ENCODE results near the gene KLRC4.
"Not testable (repeated sequence)": the region's sequence is repeated elsewhere in the genome, so short reads cannot be mapped to it uniquely, and the experiment has no call there.

The KLRC4 gene, protein sequence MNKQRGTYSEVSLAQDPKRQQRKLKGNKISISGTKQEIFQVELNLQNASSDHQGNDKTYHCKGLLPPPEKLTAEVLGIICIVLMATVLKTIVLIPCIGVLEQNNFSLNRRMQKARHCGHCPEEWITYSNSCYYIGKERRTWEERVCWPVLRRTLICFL

DNA sequence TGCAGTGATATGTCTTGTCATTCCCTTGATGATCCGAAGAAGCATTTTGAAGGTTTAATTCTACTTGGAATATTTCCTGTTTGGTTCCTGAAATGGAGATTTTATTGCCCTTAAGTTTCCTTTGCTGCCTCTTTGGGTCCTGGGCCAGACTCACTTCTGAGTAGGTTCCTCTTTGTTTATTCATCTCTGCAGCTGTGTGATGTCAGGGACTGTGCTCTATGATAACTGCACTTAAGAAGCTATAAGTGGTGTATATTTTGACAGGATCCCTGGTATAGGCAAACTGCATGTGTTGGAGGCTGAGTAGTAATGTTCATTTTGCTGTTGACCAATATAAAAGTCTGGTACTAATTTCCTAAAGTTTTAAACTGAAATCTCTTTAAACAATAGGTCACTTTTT is at the start of gene KLRC4:
Gene KLRC4 (minus strand): TSS at position 366 of the 400 bp plus-strand sequence. CDS start 182 bp downstream, at position 184.
- DNase-seq (ENCODE audit: low read depth), result no peak

DNA sequence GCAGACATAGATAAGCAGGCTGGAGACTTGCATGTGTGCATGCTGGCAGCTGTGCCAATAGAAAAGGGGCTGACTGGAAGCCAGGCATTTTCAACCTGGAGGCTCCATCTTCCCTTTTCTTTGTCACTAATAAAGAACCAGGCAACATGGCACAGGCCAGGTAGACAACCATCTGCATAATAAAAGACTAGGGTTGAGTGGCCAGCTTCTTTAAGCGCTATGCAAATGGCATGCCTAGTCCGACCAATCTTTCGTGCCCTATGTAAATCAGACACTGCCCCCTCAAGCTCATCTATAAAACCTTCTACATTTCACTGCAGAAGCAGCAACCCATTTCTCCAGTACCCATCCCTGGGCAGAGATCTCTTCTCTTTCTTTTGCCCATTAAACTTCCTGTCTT is 48.2 kb upstream of the KLRC4 start:
- DNase-seq (ENCODE audit: low read depth), result no peak

DNA sequence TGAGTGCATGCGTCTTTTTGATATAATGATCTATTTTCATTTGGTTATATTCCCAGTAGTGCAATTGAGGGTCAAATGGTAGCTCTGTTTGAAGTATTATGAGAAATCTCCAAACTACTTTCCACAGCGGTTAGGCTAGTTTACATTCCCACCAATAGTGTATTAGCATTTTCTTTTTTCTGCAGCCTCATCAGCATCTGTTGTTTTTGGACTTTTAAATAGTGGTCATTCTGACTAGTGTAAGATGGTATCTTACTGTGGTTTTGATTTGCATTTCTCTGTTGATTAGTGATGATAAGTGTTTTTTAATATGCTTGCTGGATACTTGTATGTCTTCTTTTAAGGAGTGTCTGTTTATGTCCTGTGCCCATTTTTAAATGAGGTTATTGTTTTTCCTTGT is 47.3 kb upstream of the KLRC4 start:
- no peak for DNase-seq (ENCODE audit: low read depth)

DNA sequence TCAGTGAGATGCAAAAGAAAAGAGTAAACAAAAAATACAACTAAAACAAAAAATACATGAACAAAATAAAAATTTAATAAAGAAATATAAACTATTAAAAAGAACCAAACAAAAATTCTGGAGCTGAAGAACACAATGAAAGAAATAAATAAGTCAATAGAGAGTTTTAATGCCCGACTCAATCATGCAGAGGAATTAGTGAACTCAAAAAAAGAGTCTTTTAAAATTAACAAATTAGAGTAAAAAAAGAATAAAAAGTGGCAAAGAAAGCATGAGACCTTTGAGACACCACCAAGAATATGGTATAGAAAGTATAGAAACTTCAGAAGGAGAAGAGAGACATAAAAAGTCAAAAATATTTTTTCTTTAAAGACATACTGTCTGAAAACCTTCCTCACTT is 46.2 kb upstream of the KLRC4 start:
- no peak for DNase-seq (ENCODE audit: low read depth)

DNA sequence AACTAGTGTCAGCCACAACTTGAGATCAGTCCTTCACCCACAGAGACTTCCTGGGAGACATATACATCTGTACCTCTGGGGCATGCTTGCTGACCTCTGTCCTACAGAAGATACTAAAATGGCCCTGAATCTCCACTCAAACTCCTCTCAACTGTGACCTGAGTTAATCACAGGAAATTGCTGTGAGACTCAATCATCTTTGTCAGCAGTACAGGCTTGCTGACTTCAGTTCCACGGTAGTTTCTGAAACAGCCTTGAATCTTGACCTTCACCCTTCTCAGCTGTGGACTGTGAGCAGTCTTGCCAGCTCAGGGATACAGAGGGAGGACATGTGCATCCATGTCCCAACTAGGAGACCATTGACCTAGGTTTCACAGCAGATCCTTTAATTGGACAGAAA is 45.0 kb upstream of the KLRC4 start:
- DNase-seq (ENCODE audit: low read depth), result no peak

DNA sequence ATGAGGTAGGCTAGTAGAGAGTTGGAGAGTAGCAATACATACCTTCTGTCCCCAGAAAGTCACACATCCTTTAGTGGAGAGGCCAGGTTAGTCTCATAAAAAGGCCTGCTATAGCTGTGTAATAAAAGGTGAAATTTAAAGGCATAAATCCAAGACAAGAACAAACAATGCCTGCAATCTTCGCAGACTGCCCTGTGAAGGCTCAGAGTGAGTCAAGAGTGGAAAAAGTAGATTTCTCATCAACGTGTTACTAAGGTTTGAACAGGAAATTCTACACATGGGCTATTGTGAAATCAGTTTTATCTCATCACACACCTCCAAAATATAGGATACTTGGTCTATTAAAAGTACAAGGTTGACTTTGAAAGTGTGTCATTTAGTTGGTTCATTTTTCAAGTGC is 43.6 kb upstream of the KLRC4 start, which contains the start of gene KLRC1:
Gene KLRC1 (minus strand): TSS at position 222 of the 400 bp plus-strand sequence. CDS start 2,221 bp downstream, outside the sequence.
- no peak for DNase-seq (ENCODE audit: low read depth)

DNA sequence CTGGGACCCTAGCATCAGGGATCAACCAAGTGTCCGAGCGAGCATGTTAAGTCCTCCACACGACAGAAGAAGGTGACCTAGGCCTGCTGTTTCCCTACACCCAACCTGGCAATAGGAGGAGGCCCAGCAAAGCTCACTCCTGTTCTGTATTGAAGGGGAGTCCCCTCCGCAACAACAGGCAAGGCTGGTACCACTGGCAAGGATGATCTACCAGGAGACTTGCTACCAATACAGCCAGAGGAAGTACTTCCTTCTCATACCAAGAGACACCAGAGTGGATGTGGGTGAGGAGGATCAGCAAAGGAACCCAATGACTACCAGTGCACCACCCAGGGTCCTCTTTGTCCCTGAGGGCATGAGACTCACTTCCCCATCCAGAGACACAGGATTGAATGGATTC is 38.7 kb upstream of the KLRC4 start:
- no peak for DNase-seq (ENCODE audit: low read depth)

DNA sequence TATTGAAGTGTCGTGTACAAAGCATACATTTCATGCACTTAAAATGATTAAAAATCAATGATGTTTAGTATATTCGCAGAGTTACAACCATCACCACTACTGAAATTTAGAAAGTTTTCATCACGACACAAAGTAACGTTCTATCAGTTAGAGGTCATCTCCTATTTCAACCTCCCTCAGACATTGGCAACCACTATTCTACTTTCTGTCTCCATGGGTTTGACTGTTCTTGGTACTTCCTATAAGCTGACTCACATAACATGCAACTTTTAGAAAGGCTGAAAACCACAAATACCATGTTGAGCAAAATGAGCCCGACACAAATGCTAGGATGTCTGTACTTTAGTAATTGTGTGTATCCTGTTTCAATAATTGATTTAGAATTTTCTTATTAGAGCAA is 36.5 kb upstream of the KLRC4 start:
- not testable (repeated sequence) for DNase-seq (ENCODE audit: low read depth)

DNA sequence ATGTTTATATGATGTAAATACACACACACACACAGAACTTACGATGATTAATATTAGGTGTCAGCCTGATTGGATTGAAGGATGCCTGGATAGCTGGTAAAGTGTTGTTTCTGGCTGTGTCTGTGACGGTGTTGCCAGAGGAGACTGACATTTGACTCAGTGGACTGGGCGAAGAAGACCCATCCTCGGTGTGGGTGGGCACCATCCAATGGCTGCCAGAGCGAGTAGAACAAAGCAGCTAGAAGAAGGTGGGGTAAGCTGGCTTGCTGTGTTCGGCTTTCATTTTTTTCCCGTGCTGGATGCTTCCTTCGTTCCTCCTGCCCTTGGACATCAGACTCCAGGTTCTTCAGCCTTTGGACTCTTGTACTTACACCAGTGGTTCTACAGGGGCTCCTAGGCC is 31.6 kb upstream of the KLRC4 start:
- not testable (repeated sequence) for DNase-seq (ENCODE audit: low read depth)

DNA sequence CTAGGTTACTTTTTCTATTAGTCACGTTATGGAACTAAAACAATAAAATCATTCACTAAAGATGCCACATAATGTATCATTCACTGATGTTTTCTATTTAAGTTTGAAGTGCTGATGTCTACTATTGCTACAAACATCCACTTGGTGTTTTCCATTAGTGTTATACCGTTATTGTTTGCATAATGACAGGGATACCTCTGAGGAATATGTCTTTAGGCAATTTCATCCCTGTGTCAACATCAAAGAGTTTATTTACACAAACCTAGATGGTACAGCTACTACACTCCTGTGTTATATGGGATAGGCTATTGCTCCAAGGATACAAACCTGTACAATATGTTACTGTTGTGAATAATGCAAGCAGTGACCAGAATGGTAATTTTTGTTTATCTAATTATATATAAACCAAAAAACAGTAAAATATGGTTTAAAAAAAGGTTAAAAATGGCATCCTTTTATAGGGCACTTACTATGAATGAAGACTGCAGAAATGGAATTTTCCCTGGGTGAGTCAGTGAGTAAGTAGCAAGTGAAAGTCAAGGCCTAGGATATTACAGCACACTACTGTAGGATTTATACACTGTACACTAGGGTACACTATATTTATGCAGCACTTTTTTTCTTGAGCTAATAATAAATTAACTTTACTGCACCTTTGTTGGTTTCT is 30.2 kb upstream of the KLRC4 start:
- DNase-seq (ENCODE audit: low read depth), result not testable (repeated sequence)

DNA sequence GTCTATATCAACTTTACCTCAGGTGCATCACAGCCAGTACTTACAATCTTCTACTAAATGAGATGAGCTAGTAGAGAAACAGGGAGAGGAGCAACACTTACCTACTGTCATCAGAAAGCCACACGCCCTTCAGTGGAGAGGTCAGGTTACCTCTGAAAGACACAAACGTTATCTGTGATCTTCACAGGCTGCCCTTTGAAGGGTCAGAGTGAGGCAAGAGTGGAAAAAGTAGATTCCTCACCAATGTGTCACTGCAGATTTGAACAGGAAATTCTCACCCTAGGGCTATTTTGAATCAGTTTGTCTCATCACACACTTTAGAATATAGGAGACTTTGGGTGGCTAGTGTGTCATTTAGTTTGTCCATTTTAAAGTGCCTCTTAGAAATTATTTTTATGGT is 28.0 kb upstream of the KLRC4 start:
- not testable (repeated sequence) for DNase-seq (ENCODE audit: low read depth)

DNA sequence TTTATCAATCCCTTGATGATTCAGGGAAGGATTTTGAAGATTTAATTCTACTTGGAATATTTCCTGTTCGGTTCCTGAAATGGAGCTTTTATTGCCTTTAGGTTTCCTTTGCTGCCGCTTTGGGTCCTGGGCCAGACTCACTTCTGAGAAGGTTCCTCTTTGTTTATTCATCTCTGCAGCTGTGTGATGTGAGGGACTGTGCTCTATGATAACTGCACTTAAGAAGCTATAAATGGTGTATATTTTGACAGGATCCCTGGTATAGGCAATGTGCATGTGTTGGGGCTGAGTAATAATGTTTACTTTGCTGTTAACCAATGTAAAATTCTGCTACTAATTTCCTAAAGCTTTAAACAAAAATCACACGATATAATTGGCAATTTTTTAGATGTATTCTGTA is 26.3 kb upstream of the KLRC4 start, which contains the start of gene KLRC2:
Gene KLRC2 (minus strand): TSS at position 195 of the 400 bp plus-strand sequence. CDS start 24 bp downstream, at position 171.
- not testable (repeated sequence) for DNase-seq (ENCODE audit: low read depth)

DNA sequence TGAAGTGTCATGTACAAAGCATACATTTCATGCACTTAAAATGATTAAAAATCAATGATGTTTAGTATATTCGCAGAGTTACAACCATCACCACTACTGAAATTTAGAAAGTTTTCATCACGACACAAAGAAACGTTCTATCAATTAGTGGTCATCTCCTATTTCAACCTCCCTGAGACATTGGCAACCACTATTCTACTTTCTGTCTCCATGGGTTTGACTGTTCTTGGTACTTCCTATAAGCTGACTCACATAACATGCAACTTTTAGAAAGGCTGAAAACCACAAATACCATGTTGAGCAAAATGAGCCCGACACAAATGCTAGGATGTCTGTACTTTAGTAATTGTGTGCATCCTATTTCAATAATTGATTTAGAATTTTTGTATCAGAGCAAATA is 21.1 kb upstream of the KLRC4 start:
- not testable (repeated sequence) for DNase-seq (ENCODE audit: low read depth)

DNA sequence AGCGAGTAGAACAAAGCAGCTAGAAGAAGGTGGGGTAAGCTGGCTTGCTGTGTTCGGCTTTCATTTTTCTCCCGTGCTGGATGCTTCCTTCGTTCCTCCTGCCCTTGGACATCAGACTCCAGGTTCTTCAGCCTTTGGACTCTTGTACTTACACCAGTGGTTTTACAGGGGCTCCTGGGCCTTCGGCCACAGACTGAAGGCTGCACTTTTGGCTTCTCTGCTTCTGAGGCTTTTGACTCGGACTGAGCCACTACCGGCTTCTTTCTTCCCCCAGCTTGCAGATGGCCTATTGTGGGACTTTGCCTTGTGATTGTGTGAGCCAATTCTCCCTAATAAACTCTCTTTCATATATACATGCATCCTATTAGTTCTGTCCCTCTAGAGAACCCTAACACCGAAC is 16.4 kb upstream of the KLRC4 start:
- DNase-seq (ENCODE audit: low read depth), result not testable (repeated sequence)

DNA sequence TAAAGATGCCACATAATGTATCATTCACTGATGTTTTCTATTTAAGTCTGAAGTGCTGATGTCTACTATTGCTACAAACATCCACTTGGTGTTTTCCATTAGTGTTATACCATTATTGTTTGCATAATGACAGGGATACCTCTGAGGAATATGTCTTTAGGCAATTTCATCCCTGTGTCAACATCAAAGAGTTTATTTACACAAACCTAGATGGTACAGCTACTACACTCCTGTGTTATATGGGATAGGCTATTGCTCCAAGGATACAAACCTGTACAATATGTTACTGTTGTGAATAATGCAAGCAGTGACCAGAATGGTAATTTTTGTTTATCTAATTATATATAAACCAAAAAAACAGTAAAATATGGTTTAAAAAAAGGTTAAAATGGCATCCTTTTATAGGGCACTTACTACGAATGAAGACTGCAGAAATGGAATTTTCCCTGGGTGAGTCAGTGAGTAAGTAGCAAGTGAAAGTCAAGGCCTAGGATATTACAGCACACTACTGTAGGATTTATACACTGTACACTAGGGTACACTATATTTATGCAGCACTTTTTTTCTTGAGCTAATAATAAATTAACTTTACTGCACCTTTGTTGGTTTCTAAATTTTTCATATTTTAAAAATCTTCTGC is 14.8 kb upstream of the KLRC4 start:
- not testable (repeated sequence) for DNase-seq (ENCODE audit: low read depth)

DNA sequence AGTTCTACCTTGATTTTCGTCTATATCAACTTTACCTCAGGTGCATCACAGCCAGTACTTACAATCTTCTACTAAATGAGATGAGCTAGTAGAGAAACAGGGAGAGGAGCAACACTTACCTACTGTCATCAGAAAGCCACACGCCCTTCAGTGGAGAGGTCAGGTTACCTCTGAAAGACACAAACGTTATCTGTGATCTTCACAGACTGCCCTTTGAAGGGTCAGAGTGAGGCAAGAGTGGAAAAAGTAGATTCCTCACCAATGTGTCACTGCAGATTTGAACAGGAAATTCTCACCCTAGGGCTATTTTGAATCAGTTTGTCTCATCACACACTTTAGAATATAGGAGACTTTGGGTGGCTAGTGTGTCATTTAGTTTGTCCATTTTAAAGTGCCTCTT is 12.6 kb upstream of the KLRC4 start:
- not testable (repeated sequence) for DNase-seq (ENCODE audit: low read depth)

DNA sequence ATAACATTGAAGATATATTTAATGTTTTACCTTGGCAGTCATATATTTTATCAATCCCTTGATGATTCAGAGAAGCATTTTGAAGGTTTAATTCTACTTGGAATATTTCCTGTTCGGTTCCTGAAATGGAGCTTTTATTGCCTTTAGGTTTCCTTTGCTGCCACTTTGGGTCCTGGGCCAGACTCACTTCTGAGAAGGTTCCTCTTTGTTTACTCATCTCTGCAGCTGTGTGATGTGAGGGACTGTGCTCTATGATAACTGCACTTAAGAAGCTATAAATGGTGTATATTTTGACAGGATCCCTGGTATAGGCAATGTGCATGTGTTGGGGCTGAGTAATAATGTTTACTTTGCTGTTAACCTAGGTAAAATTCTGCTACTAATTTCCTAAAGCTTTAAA is 10.8 kb upstream of the KLRC4 start, which contains the start of gene KLRC3:
Gene KLRC3 (minus strand): TSS at position 262 of the 400 bp plus-strand sequence. CDS start 45 bp downstream, at position 217.
- DNase-seq (ENCODE audit: low read depth), result not testable (repeated sequence)

DNA sequence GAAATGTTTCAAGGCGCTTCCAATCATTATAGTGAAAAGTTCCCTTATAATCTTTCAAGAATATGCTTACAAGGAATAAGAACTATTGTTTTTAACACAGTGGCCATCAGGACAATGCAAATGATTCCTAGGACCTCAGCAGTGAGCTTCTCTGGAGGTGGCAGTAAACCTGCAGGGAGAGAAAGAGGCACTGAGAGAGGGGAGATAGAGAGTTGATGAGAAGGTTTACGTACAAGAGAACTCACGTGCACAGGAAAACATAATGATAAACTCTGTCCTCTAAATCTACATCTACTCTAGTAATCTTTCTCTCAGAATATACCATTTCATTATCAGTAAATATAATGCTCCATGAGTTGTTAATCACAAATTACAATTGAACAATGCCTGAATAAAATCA is 715 bp downstream of the KLRC4 start:
- DNase-seq (ENCODE audit: low read depth), result no peak

DNA sequence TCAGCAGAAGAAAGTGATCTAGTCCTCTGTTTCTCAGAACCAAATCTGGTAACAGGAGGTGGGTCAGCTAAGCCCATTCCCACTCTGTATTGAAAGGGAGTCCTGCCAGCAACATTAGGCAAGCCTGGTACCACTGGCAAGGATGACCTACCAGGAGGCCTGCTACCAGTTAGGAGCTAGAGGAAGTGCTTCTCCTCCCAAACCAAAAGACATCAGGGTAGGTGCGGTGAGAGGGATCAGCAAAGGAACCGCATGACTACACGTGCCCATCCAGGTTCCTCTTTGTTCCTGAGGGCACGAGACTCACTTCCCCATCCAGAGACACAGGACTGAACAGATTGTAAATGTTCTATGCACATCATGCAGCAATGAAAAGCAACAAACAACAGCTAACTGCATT is 2.8 kb downstream of the KLRC4 start:
- no peak for DNase-seq (ENCODE audit: low read depth)

DNA sequence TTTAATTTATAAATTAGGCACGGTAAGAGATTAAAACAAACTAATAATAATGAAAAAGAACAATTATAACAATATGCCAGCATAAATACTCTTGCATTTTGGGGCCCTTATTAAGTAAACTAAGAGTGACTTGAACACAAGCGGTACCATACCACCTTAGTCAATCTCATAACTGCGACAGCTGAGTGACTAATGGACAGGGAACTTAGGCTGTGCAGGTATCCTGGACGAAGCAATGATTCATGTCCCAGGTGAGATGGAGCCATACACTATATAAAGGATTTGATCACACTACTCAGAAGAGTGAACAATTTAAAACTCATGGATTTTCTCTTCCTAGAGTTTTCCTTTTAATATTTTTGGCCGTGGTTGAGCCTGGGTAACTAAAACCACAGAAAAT is 4.3 kb downstream of the KLRC4 start:
- DNase-seq (ENCODE audit: low read depth), result no peak

DNA sequence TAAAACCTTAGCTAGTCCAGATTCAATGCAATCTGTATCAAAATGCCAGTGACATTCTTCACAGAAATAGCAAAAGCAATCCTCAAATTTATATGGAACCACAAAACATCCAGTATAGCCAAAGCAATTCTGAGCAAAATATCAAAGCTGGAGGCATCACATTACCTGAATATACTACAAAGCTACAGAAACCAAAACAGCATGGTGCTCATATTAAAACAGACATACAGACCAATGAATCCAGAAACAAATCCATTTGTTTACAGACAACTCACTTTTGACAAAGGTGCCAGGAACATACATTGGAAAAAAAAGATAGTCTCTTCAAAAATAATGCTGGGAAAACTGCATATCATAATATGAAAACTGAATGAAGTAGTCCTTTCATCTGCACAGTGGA is 4.8 kb downstream of the KLRC4 start:
- DNase-seq (ENCODE audit: low read depth), result no peak

DNA sequence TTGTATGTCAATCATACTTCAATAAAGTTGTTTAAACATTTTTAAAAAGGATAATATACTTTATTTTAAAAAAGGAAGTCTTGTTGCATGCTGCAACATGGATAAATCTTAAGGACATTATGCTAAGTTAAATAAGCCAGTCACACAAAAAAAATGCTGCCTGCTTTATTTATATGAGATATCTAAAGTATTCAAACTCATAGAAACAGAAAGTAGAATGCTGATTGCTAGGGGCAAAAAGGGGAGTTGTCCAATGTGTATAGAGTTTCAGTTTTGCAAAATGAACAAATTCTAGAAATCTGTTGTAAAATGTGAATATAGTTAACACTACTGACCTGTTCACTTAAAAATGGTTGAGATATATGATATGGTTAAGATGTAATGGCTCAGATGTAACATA is 8.7 kb downstream of the KLRC4 start:
- DNase-seq (ENCODE audit: low read depth), result no peak

DNA sequence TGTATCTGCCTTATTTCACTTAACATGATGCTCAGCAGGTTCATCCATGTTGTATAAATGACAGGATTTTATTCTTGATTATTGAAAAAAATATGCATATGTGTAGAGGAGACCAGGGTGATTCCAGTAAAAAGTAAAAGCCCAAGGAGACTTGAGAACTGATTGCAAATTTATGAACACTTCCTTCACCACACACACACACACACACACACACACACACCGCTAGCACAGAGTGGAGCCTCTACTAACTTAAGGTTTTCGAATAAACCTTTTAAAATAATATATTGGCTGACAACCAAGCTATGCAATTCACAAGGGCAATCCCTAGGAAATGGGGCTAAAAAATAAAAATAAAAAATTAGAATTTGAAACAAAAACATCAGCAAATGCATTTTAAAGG is 11.4 kb downstream of the KLRC4 start:
- DNase-seq (ENCODE audit: low read depth), result no peak
